NCI-H510A (cell line): ENCODE data around the gene FAM240B.

Experiments
- DNase-seq: peaks from one replicate; lab custom pipeline; 2025; lab: John Stamatoyannopoulos, UW

The FAM240B gene

GRCh38 chr9:38699337-38699736 is 20.6 kb downstream of the FAM240B start:
- DNase-seq, result no peak

DNA sequence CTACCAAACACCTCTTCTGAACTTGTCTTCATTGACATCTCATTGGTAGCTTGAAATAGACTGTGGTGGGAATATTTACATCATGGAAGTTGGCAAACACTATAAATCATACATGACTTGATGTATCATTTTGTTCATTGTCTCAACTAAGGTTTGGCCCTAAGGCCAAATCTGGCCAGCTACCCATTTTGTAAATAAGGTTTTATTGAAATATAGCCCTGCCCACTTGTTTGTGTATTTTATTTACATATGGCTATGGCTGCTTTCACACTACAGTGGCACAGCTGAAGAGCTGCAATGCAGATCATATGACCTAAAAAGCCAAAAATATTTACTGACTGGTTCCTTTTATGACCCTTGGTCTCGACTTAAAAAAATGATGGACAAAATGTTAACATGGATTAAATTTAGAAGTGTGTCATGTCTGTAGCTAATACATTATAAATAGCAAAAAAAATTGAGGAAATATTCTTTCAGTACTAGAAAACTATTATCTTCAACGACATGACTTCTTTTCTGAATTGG is 22.1 kb downstream of the FAM240B start:
- no peak for DNase-seq

DNA sequence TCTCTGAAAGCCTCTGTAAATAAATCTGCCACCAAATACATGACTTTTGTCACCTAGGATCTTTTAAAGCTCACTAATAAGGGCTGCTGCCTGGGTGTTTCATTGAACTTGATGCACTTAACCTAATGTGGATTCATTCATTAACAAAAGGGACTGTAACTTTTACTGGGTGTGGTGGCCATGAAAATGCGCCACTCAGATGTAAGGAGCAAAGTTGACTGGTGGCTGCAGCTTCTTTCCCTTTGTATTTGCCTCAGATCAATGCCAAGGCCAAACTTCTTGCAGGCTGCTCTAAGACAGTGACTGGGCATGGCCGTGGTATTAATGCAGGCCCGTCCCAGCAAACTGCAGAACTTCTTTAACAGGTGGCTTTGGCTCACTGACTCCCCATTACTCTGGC is 22.9 kb downstream of the FAM240B start:
- DNase-seq, result no peak

DNA sequence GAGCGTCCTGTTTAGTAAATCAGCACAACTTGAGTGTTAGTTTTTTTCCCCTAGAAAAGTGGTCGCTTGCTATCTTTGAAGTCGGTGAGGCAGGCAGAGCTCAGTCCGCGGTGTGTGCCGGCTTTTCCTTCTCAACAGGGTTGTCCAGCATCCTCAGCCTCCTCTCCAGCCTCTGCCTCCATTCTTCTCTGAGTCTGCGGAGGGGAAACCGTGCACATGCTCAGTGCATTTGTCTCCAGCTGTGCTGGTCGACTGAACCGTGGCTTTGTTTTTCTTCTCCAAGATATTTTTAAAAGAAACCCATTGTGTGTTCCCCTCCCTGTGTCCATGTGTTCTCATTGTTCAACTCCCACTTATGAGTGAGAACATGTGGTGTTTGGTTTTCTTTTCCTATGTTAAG is 25.3 kb downstream of the FAM240B start:
- DNase-seq, result no peak

DNA sequence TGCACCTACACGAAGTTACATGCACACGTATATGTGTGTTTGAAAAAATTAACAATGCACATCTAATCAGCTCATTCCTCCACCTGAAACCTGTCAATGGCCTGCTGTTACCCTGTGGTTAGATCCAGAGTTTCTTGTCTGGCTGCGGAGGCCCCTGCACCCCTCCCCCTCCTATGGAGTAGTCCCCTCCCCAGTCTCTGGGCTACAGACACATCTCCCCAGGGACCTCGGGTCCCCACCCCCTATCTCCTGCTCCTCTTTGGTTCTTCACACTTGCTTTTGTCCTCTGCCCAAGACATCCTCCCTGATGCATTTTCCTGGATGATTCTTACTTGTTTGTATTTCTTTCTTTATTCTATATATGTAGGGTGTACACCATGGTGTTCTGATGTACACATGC is 27.2 kb downstream of the FAM240B start:
- no peak for DNase-seq

- DNase-seq, result no peak
These were observed 29.4 kb downstream of the FAM240B start for GRCh38 chr9:38690574-38690973.

DNA sequence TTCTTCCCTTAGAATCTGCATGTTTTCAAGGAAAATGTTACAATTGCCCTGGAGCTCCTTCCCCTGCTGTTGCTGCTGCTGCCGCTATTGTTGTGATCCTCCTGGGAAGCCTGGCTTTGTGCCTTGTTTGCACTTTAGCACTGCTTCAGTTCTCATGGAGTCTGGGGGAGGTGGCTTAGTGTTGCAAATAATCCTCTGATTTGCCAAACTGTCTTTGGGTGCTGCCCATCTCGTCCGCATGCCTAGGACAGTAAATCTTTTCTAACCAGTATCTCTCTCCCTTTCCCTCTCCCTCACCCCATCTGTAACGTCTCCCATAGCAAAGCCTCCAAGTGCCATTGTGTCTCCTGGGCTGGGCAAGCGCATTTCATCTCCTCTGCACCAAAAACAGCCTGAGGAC is 30.3 kb downstream of the FAM240B start:
- DNase-seq, result peak; percentile 18

DNA sequence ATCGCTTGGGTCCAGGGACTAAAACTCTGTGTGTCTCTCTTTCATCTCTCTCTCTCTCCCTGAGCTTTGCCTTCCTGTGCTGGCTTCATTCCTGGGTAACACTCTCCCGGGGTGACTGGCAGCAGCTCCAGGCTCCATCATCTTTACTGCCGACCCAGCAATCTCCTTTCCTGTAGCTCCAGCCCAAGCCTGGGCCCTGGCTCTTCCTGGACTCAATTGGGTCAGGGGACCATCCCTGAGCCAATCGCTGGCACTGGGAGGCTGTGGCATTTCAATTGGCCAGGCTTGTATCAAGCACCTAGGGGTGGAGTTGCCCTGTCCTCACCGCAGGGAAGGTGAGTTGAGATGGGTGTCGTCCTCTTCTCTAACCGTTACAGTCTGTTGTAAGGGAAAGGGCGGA is 31.9 kb downstream of the FAM240B start:
- DNase-seq, result peak; percentile 11

GRCh38 chr9:38687389-38687842 is 32.5 kb downstream of the FAM240B start:
- peak; percentile 31 for DNase-seq

DNA sequence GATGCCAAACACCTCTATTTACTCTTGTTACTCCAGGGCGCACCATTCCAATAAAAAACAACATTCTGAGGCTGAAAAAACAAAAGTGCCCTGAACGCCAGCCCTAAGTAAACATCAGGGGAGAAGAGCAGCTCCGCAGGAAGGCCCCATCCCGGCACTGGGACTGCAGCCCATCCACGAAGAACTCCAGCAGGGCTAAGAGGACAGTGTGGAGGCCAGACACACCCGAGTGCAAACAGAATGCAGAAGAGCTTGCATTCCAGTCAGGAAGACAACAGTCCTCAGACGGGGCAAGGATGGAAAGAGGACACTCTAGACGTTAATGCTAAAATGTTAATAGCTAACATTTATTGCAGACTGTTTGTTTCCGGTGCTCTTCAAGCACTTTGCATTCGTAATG is 33.0 kb downstream of the FAM240B start:
- no peak for DNase-seq

GRCh38 chr9:38685535-38685934 is 34.4 kb downstream of the FAM240B start:
- no peak for DNase-seq

- no peak for DNase-seq
These were observed 36.6 kb downstream of the FAM240B start for GRCh38 chr9:38683336-38683735.

- DNase-seq, result no peak
These were observed 37.2 kb downstream of the FAM240B start for GRCh38 chr9:38682713-38683112.

DNA sequence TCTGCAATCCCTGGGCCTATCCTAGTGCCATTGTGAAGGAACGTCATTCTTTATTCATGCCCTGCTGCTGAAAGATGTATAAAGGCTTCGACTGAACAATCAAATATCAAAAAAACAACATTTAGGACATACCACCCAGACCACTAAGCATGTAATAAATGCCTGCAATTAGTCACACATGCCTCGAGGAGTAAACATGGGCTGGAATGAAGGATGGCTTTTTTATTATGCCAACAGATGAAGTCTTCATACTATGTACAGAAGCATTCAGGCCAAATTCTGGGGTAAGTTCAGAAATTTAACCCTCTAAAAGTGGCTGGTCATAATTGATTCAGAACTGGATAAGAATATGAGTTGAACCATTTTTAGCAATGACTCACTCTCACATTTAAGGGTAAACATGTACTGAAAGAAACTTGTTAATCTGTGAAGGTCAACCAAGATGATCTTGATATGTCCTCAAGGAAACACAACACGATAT is 38.1 kb downstream of the FAM240B start:
- DNase-seq, result no peak

GRCh38 chr9:38680837-38681445 is 39.0 kb downstream of the FAM240B start:
- DNase-seq, result no peak

GRCh38 chr9:38677660-38678303 is 42.2 kb downstream of the FAM240B start:
- no peak for DNase-seq

GRCh38 chr9:38675831-38676230 is 44.1 kb downstream of the FAM240B start:
- no peak for DNase-seq

- no peak for DNase-seq
These were observed 44.7 kb downstream of the FAM240B start for GRCh38 chr9:38675211-38675610.

GRCh38 chr9:38673399-38674193 is 46.3 kb downstream of the FAM240B start:
- no peak for DNase-seq

DNA sequence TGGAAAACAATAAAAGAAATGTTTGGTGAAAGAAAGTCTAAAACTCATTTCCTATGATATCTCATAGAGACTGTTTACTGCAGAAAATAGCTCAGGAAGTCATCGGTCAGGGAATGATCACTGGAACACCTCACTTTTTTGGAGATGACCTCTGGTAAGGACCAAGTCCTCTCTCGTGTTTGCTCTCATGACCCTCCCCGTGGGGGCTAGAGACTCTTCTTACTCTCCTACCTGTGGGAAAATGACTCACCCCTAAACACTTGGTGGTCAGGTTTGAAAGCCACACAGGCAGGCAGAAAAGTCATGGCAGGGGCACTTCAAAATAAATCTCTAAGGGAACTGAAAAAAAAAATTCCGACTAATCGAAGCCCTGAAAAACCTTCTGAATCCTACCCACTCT is 48.2 kb downstream of the FAM240B start:
- DNase-seq, result no peak

DNA sequence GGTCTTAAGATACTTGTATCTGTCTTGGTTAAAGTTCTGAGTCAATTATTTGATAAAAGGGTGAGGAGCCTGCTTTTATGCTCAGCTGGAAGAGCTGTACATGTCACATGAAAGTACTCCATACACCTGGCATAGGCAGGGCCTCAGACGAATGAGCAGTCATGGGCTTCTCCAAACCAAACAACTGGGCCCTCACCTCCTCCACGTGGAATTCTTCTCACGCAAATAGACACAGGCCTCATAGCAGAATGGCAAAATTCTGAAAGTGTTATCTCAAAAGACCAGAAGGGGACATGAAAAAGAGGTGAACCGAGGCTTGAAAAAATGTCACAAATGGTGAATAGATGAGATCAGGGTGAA is 48.6 kb downstream of the FAM240B start:
- no peak for DNase-seq

DNA sequence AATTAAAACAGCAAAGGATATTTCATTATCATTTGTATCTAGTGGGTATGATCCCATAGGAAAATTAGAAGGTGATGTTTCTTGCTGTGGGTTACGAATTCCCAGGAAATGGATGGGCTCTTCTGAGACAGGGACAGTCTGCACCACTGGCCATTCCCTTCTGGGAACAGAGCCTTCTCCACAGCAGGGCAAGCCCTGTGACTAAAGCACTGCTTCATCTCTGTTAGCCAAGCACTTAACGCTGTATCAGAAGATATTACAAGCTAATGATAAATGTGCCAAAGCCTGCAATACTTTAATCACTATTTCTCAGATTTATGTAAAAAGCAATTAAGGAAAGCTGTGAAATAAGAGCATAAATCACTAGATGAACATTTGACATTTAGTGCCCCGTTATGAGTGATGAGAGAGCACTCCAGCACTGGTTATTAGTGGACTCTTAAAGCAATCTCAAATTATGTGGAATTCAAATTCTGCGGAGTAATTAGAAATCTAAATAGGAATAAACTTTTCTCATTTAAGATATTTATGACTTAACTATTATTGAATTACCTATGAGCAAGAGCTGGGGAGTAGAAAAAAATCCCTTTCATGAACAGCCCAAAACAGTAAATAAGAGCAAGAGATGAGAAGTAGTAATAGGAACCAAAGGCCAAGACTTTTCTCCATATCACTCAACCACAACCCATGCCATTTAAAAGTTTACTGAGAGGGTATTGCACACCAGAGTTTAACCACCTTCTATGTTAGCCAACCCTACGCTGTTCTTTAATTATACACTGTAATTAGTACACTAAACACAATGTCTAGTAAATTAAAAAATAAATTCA is 49.2 kb downstream of the FAM240B start:
- DNase-seq, result no peak
